DOHH2 (cell line): ENCODE data around the gene NLGN4X.

Experiments used
- EZH2phosphoT487 ChIP-seq: fragments of 200-600 bp; sonication (generic); IDR thresholded peaks from 2 replicates; pipeline ENCODE4 v1.6.1; 2017; ENCODE audit warnings: borderline replicate concordance, mild to moderate bottlenecking, antibody characterized with exemption, low read length, moderate library complexity, mixed read lengths
- TF ChIP-seq, protein P1 (sequence below): fragments of 200-600 bp; sonication (generic); IDR thresholded peaks from one replicate; pipeline ENCODE4 v1.5.1; 2014; ENCODE audit warnings: antibody characterized with exemption, mild to moderate bottlenecking, low read depth, low read length; ENCODE audit not compliant: poor library complexity, severe bottlenecking

DNA sequence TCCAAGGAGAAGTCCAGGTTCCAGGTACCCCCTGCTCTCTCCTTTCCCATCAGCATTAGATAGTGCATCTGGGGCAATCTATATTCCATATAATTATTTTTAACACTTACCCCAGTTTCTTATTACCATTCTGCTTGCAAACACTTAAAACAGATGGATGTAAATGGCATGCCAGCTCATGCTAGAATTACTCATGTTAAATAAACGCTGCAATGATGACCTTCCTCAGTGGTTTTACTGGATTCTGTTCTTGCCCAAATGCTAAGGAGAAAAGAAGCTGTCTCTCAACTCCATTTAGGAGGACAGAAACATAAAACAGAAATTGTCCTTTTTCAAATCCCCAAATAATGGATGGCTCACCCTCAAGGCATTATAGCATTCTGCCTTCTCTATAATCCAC lies 161.1 kb downstream of the NLGN4X start:
- TF ChIP-seq, protein P1, sequence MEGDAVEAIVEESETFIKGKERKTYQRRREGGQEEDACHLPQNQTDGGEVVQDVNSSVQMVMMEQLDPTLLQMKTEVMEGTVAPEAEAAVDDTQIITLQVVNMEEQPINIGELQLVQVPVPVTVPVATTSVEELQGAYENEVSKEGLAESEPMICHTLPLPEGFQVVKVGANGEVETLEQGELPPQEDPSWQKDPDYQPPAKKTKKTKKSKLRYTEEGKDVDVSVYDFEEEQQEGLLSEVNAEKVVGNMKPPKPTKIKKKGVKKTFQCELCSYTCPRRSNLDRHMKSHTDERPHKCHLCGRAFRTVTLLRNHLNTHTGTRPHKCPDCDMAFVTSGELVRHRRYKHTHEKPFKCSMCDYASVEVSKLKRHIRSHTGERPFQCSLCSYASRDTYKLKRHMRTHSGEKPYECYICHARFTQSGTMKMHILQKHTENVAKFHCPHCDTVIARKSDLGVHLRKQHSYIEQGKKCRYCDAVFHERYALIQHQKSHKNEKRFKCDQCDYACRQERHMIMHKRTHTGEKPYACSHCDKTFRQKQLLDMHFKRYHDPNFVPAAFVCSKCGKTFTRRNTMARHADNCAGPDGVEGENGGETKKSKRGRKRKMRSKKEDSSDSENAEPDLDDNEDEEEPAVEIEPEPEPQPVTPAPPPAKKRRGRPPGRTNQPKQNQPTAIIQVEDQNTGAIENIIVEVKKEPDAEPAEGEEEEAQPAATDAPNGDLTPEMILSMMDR = no peak
- no peak for TF ChIP-seq EZH2phosphoT487
